ENCODE data around the gene MGAT5B. TPM values are rescaled to one million over a fixed set of nuclear protein-coding genes. Genes with fewer than 3 reads are reported as not detected.

The MGAT5B gene
- total and polyA plus RNA-seq, 2 of the 13 experiments (the other 11 are each of a cell fraction or from before 2014, with no cell fraction given) = 0.07 to 0.13 TPM

DNA sequence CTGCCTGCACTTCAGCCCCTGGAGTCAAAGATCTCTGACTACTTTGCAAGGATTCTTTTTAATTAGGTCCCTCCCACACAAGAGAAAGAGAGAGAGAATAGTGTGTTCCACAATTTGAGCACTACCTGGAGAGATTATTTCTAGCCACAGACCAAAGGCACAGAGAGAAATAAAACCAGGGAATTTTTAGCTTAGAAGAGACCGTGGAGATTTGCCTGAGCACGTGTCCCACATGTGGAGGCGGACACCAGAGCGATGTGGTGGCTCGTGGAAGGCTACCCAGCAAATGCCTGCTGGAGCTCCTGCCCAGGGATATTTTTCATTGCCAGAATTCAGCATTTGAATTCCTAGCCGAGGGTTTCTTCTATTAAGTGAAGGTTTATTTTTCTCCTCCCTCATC lies 50.6 kb downstream of the MGAT5B start:
- DNase-seq (ENCODE audit: low spot score) = no peak
- intact Hi-C loops (cut with micrococcal nuclease; ENCODE audit: unreplicated experiment) = no loop called here
- Histone ChIP-seq H3K4me3 (replicated peaks in 1 of 3; ENCODE audit: insufficient read depth in 1 of 3, low read depth in 2 of 3, low read length in 3 of 3) (no peak overlapping the region), H3K27ac (ENCODE audit: extremely low read length, insufficient read depth, low read length) (no peak overlapping the region), H3K27me3 (ENCODE audit: control insufficient read depth in 1 of 2, insufficient read depth in 2 of 2, low read length in 2 of 2) (peaks cover 19 to 92% of the 10 kb centered on the region in 2 experiments), H4K20me1 (ENCODE audit: insufficient read depth, low read length) (peaks cover 9% of the 10 kb centered on the region; the same call in 1 of the 2 replicates), H3K9ac (ENCODE audit: insufficient read depth, low read depth, low read length) (no peak overlapping the region), H2AFZ (ENCODE audit: low read length) (no peak overlapping the region), H3K4me1 (ENCODE audit: insufficient read depth, low read length) (peaks cover 20% of the 10 kb centered on the region), H3K79me2 (ENCODE audit: insufficient read depth, low read length) (no peaks in the 10 kb centered on the region), H3K36me3 (replicated peaks in 1 of 2; ENCODE audit: control insufficient read depth in 1 of 2, insufficient read depth in 2 of 2, low read length in 2 of 2) (no peaks in the 10 kb centered on the region), H3K4me2 (ENCODE audit: low read depth, low read length) (no peak overlapping the region), H3K9me3 (ENCODE audit: low read length) (no peaks in the 10 kb centered on the region)
- TF ChIP-seq KMT2B (CRISPR knock-in tag; IDR thresholded peaks at IDR 0.05) (no peak), ZNF451 (CRISPR knock-in tag; IDR thresholded peaks at IDR 0.05) (no peak), TBX3 (IDR thresholded peaks at IDR 0.05; ENCODE audit: borderline replicate concordance) (no peak), ZNF441 (CRISPR knock-in tag; IDR thresholded peaks at IDR 0.05; ENCODE audit: borderline replicate concordance) (no peak), TOE1 (CRISPR knock-in tag; IDR thresholded peaks at IDR 0.05) (no peak)
- TF ChIP-seq, protein P1, sequence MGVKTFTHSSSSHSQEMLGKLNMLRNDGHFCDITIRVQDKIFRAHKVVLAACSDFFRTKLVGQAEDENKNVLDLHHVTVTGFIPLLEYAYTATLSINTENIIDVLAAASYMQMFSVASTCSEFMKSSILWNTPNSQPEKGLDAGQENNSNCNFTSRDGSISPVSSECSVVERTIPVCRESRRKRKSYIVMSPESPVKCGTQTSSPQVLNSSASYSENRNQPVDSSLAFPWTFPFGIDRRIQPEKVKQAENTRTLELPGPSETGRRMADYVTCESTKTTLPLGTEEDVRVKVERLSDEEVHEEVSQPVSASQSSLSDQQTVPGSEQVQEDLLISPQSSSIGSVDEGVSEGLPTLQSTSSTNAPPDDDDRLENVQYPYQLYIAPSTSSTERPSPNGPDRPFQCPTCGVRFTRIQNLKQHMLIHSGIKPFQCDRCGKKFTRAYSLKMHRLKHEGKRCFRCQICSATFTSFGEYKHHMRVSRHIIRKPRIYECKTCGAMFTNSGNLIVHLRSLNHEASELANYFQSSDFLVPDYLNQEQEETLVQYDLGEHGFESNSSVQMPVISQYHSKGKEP (CRISPR knock-in tag; IDR thresholded peaks at IDR 0.05) = no peak
- TF ChIP-seq, protein P2, sequence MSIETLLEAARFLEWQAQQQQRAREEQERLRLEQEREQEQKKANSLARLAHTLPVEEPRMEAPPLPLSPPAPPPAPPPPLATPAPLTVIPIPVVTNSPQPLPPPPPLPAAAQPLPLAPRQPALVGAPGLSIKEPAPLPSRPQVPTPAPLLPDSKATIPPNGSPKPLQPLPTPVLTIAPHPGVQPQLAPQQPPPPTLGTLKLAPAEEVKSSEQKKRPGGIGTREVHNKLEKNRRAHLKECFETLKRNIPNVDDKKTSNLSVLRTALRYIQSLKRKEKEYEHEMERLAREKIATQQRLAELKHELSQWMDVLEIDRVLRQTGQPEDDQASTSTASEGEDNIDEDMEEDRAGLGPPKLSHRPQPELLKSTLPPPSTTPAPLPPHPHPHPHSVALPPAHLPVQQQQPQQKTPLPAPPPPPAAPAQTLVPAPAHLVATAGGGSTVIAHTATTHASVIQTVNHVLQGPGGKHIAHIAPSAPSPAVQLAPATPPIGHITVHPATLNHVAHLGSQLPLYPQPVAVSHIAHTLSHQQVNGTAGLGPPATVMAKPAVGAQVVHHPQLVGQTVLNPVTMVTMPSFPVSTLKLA (IDR thresholded peaks at IDR 0.05) = peak; percentile 74
- WGBS (ENCODE audit: low lambda C conversion rate) = 36% methylated on average over 6 of the region's 6 CpGs
- ChIA-PET POLR2A (no interaction called here), CTCF (ENCODE audit: low intra/inter-chr PET ratio, low total read pairs) (no interaction called here)
- no peak for FAIRE-seq
- no TSS peak for BruUV-seq (replicated peaks)
- in situ Hi-C loops (cut with HindIII; ENCODE audit: extremely low pct_ligation_motif_present, low pct_unique_long_range_greater_than_20kb) = no loop called here
- ATAC-seq = no peak

Measured in HepG2 (cell line).